ENCODE measurements around the gene PCNT. TPM values are rescaled to one million over a fixed set of nuclear protein-coding genes. Genes with fewer than 3 reads are reported as not detected.

The PCNT gene
- total and polyA plus RNA-seq, 2 of the 8 experiments (the other 6 are each of a cell fraction or from before 2014, with no cell fraction given), result 9.9 to 45.1 TPM

GRCh38 chr21:46304955-46305354 is 19.0 kb upstream of the PCNT start:
- FAIRE-seq (no peak), DNase-seq (ENCODE audit: low read depth in 1 of 2, low spot score in 2 of 2) (no peak)
- Histone ChIP-seq H4K5ac (ENCODE audit: insufficient read length, low read depth, low read length) (no peak overlapping the region), H2BK5ac (ENCODE audit: low read depth, low read length) (no peak overlapping the region), H3K79me1 (ENCODE audit: low read depth, low read length) (no peaks in the 10 kb centered on the region), H3K9ac (replicated peaks in 1 of 4; ENCODE audit: extremely low read depth in 1 of 4, low read depth in 3 of 4, low read length in 3 of 4) (no peak overlapping the region), H4K20me1 (replicated peaks in 1 of 2; ENCODE audit: control insufficient read depth in 1 of 2, insufficient read depth in 2 of 2, low read length in 2 of 2) (peaks cover 0 to 4% of the 10 kb centered on the region in 2 experiments), H3K27me3 (replicated peaks in 1 of 4; ENCODE audit: control insufficient read depth in 3 of 4, extremely low read depth in 1 of 4, insufficient read depth in 3 of 4, low read length in 3 of 4) (no peaks in the 10 kb centered on the region), H3K18ac (ENCODE audit: extremely low read depth, low read length) (no peak overlapping the region), H3K4me1 (replicated peaks in 1 of 4; ENCODE audit: control insufficient read depth in 3 of 4, insufficient read depth in 4 of 4, low read length in 3 of 4) (no peaks in the 10 kb centered on the region), H3K9me3 (ENCODE audit: insufficient read depth in 2 of 2, low read depth in 1 of 2, low read length in 1 of 2) (no peaks in the 10 kb centered on the region; a peak in 1 of 4 replicates), H2BK20ac (ENCODE audit: low read length) (no peak overlapping the region), H2AFZ (ENCODE audit: low read length) (no peak overlapping the region), H3K14ac (ENCODE audit: insufficient read length) (no peak overlapping the region), H3K23me2 (ENCODE audit: low read depth, low read length) (no peaks in the 10 kb centered on the region), H4K8ac (ENCODE audit: extremely low read depth, insufficient read depth, low read length) (no peak overlapping the region), H3K56ac (replicated peaks; ENCODE audit: insufficient read length, low read depth, low read length) (no peak overlapping the region), H2AK5ac (ENCODE audit: low read depth, low read length) (no peak overlapping the region), H3K79me2 (ENCODE audit: control insufficient read depth in 1 of 2, insufficient read depth in 2 of 2, low read length in 2 of 2) (no peaks in the 10 kb centered on the region), H2BK120ac (replicated peaks; ENCODE audit: low read depth, low read length) (no peak overlapping the region), H3K23ac (ENCODE audit: insufficient read length) (no peak overlapping the region), H3K27ac (ENCODE audit: low read depth, low read length) (no peak overlapping the region), H2BK15ac (ENCODE audit: low read length) (no peak overlapping the region), H3K4me2 (ENCODE audit: insufficient read depth in 1 of 2, low read depth in 2 of 2, low read length in 2 of 2) (no peak overlapping the region), H4K91ac (replicated peaks; ENCODE audit: insufficient read length, low read length) (no peak overlapping the region), H3K4ac (replicated peaks; ENCODE audit: insufficient read length, low read depth, low read length) (no peak overlapping the region), H2BK12ac (ENCODE audit: low read depth, low read length) (no peak overlapping the region), H3K36me3 (ENCODE audit: control insufficient read depth in 2 of 4, insufficient read depth in 4 of 4, low read length in 3 of 4) (peaks cover 2 to 38% (median 17%) of the 10 kb centered on the region in 4 experiments; a peak in 6 of 8 replicates), H3K4me3 (ENCODE audit: extremely low read depth in 1 of 4, insufficient read depth in 2 of 4, low read depth in 3 of 4, low read length in 4 of 4) (no peak overlapping the region)
- ChIA-PET POLR2A (ENCODE audit: partially characterized antibody) (no interaction called here), CTCF (ENCODE audit: partially characterized antibody) (no interaction called here)
- 95% methylated on average over 11 of the region's 11 CpGs; no CpG with 5 or more reads in 1 of the 2 experiments for WGBS, 2 experiments (ENCODE audit: extremely low coverage in 1 of 2, insufficient coverage in 1 of 2, insufficient read length in 1 of 2, insufficient replicate concordance in 2 of 2, low coverage in 1 of 2, low lambda C conversion rate in 2 of 2, missing lambda C conversion rate in 1 of 2)
- no peak for TF ChIP-seq NANOG (IDR thresholded peaks at IDR 0.05; ENCODE audit: insufficient read depth, low read depth, low read length, poor library complexity, severe bottlenecking)
- no peak for TF ChIP-seq MAX (IDR thresholded peaks at IDR 0.05)
- no peak for TF ChIP-seq MAFK (IDR thresholded peaks at IDR 0.05; ENCODE audit: low read depth, low read length)
- no peak for TF ChIP-seq GABPA (IDR thresholded peaks at IDR 0.05; ENCODE audit: borderline replicate concordance, insufficient read depth, low read length)
